ENCODE measurements around the gene OPTN.
"Not testable (repeated sequence)": the region's sequence is repeated elsewhere in the genome, so short reads cannot be mapped to it uniquely, and the experiment has no call there.

OPTN gene

GRCh38 chr10:13091801-13092200 lies 8.2 kb upstream of the OPTN start:
- no peak for DNase-seq

- no peak for DNase-seq
Observed at GRCh38 chr10:13092291-13093102, 7.5 kb upstream of the OPTN start.

- DNase-seq: not testable (repeated sequence)
Observed at GRCh38 chr10:13094082-13094481, 5.9 kb upstream of the OPTN start.

- DNase-seq: no peak
Observed at GRCh38 chr10:13095094-13095493, 4.9 kb upstream of the OPTN start.

- no peak for DNase-seq
Observed at GRCh38 chr10:13095929-13096328, 4.0 kb upstream of the OPTN start.

GRCh38 chr10:13099144-13099665 lies 758 bp upstream of the OPTN start:
- peak; percentile 35 to 53 for DNase-seq

- peak; percentile 33 to 45 for DNase-seq
Observed at GRCh38 chr10:13100349-13101294, 659 bp downstream of the OPTN start.

- no peak for DNase-seq
Observed at GRCh38 chr10:13102002-13102794, 2.2 kb downstream of the OPTN start.

- DNase-seq: no peak
Observed at GRCh38 chr10:13103554-13103953, 3.6 kb downstream of the OPTN start.

GRCh38 chr10:13104697-13105096 lies 4.7 kb downstream of the OPTN start:
- no peak for DNase-seq

- DNase-seq: no peak
Observed at GRCh38 chr10:13105184-13105583, 5.2 kb downstream of the OPTN start.

GRCh38 chr10:13106387-13107045 lies 6.6 kb downstream of the OPTN start:
- DNase-seq: no peak

- no peak for DNase-seq
Observed at GRCh38 chr10:13110908-13111307, 10.9 kb downstream of the OPTN start.

- no peak for DNase-seq
Observed at GRCh38 chr10:13113544-13113943, 13.6 kb downstream of the OPTN start.

GRCh38 chr10:13115832-13116803 lies 16.2 kb downstream of the OPTN start:
- DNase-seq: no peak

GRCh38 chr10:13117841-13118783 lies 18.1 kb downstream of the OPTN start:
- DNase-seq: no peak

GRCh38 chr10:13118784-13119410 lies 18.9 kb downstream of the OPTN start:
- DNase-seq: no peak

GRCh38 chr10:13120786-13121499 lies 21.0 kb downstream of the OPTN start:
- no peak for DNase-seq

- DNase-seq: no peak
Observed at GRCh38 chr10:13121500-13121854, 21.5 kb downstream of the OPTN start.

Measured in activated CD4-positive, alpha-beta T cell treated with anti-CD3 and anti-CD28 coated beads, Interleukin-2, amount 50 U/mL, for 48 hours (primary cell).